ENCODE data around the gene ZNF469.

ZNF469 gene

DNA sequence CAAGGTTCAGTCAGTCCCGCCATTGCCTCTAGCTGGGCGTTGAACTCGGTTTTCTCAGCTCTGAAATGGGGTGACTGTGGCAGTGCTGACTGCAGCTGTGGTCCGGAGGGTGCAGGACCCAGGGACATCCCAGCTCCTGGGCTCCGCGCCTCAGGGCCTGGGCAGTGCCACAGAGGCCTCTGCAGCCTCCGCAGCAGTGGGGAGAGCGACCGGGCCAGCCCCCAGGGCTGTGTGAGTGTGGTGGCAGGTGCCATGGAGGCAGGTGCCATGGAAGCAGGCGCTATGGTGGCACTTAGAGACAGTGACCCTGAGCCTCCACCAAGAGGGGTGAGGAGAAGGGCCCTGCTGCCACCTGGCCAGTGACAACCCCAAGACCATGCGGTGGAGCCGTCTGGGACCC is 30.9 kb downstream of the ZNF469 start:
- no peaks in the 10 kb centered on the region for H3K27me3 Mint-ChIP-seq (ENCODE audit: low read depth)
- no peaks in the 10 kb centered on the region for H3K9me3 Mint-ChIP-seq
- H3K36me3 Mint-ChIP-seq (ENCODE audit: low read depth): no peaks in the 10 kb centered on the region
- no peak overlapping the region for H3K27ac Mint-ChIP-seq
- TF ChIP-seq, protein P1, sequence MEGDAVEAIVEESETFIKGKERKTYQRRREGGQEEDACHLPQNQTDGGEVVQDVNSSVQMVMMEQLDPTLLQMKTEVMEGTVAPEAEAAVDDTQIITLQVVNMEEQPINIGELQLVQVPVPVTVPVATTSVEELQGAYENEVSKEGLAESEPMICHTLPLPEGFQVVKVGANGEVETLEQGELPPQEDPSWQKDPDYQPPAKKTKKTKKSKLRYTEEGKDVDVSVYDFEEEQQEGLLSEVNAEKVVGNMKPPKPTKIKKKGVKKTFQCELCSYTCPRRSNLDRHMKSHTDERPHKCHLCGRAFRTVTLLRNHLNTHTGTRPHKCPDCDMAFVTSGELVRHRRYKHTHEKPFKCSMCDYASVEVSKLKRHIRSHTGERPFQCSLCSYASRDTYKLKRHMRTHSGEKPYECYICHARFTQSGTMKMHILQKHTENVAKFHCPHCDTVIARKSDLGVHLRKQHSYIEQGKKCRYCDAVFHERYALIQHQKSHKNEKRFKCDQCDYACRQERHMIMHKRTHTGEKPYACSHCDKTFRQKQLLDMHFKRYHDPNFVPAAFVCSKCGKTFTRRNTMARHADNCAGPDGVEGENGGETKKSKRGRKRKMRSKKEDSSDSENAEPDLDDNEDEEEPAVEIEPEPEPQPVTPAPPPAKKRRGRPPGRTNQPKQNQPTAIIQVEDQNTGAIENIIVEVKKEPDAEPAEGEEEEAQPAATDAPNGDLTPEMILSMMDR (IDR thresholded peaks at IDR 0.05; ENCODE audit: unreplicated experiment in 3 of 3): no peak
- H3K4me1 Mint-ChIP-seq: peaks cover 8% of the 10 kb centered on the region
- no peak overlapping the region for H3K4me3 Mint-ChIP-seq

- TF ChIP-seq, protein P1 (IDR thresholded peaks at IDR 0.05; ENCODE audit: unreplicated experiment in 3 of 3): no peak
- Mint-ChIP-seq H3K9me3 (no peaks in the 10 kb centered on the region), H3K36me3 (ENCODE audit: low read depth) (no peaks in the 10 kb centered on the region), H3K4me1 (no peaks in the 10 kb centered on the region), H3K4me3 (no peak overlapping the region), H3K27me3 (ENCODE audit: low read depth) (no peaks in the 10 kb centered on the region), H3K27ac (no peak overlapping the region)
Measured at GRCh38 chr16:88414521-88415380, 32.0 kb downstream of the ZNF469 start.

DNA sequence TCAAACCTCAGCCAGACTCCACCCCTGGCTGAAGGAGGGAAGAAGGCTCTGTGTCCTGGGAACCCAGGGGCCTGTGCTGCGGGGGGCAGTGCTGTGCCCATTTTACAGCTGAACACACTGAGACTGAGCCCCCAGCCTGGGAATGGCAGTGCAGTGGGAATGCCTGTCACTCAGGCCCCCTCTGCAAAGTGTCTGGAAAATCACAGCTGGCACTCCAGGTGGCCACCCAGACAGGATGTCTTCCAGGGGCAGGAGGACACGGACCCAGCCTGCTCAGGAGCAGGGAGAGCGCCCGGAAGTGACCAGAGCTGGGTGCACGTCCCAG is 32.6 kb downstream of the ZNF469 start:
- no peaks in the 10 kb centered on the region for H3K4me1 Mint-ChIP-seq
- H3K4me3 Mint-ChIP-seq: no peak overlapping the region
- no peak overlapping the region for H3K27ac Mint-ChIP-seq
- no peaks in the 10 kb centered on the region for H3K36me3 Mint-ChIP-seq (ENCODE audit: low read depth)
- H3K27me3 Mint-ChIP-seq (ENCODE audit: low read depth): no peaks in the 10 kb centered on the region
- no peaks in the 10 kb centered on the region for H3K9me3 Mint-ChIP-seq
- TF ChIP-seq, protein P1 (IDR thresholded peaks at IDR 0.05; ENCODE audit: unreplicated experiment in 3 of 3): no peak

GRCh38 chr16:88415713-88416323 is 33.1 kb downstream of the ZNF469 start:
- no peaks in the 10 kb centered on the region for H3K36me3 Mint-ChIP-seq (ENCODE audit: low read depth)
- H3K27me3 Mint-ChIP-seq (ENCODE audit: low read depth): no peaks in the 10 kb centered on the region
- no peak overlapping the region for H3K4me3 Mint-ChIP-seq
- no peaks in the 10 kb centered on the region for H3K4me1 Mint-ChIP-seq
- TF ChIP-seq, protein P1 (IDR thresholded peaks at IDR 0.05; ENCODE audit: unreplicated experiment in 3 of 3): peak in 1 of 3 experiments; percentile 17
- no peaks in the 10 kb centered on the region for H3K9me3 Mint-ChIP-seq
- H3K27ac Mint-ChIP-seq: peak overlapping the region in 2 of 3 experiments; percentile 64 to 76

GRCh38 chr16:88416686-88417085 is 33.9 kb downstream of the ZNF469 start:
- Mint-ChIP-seq H3K27me3 (ENCODE audit: low read depth) (no peaks in the 10 kb centered on the region), H3K4me3 (no peak overlapping the region), H3K27ac (peak overlapping the region in 1 of 3 experiments; percentile 76), H3K9me3 (no peaks in the 10 kb centered on the region), H3K4me1 (no peaks in the 10 kb centered on the region), H3K36me3 (ENCODE audit: low read depth) (no peaks in the 10 kb centered on the region)
- TF ChIP-seq, protein P1 (IDR thresholded peaks at IDR 0.05; ENCODE audit: unreplicated experiment in 3 of 3): no peak
